ENCODE measurements around the gene DDT.
"Not testable (repeated sequence)": the region's sequence is repeated elsewhere in the genome, so short reads cannot be mapped to it uniquely, and the experiment has no call there.

DNA sequence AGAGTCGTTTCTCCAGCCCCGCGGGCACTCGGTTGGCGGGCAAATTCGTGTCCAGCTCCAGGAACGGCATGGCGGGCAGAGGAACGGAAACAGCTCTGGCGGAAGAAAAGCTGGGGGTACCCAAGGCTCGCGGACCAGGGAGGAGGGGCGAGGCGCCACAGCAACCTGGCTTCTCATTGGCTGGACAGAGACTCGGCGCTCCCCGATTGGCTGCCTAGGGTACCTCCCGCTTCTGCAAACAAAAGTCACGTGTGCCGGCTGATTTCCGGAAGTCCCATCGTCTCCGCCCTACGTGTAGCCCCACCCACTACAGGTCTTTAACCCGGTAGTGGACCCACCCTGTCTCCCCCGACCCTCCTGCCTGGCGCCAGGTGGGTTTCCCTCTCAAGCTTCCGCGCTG lies at the start of gene DDT:
- not testable (repeated sequence) for TF ChIP-seq POLR2A, EP300, CTCF (IDR thresholded peaks at IDR 0.05)

Measured in tibial nerve (tissue), 4 donors.